HG02840 (cell line): ENCODE results near the gene MFAP1.
A peak's percentile ranks its signal among the peaks of the same experiment; 100 is the strongest.
"Not testable (repeated sequence)": the region's sequence is repeated elsewhere in the genome, so short reads cannot be mapped to it uniquely, and the experiment has no call there.

Experiments
- ATAC-seq: cut with Tn5 transposase; IDR thresholded peaks from one replicate; pipeline ENCODE4 v1.9.1; 2021; ENCODE audit warnings: mild to moderate bottlenecking, moderate library complexity, moderate number of reproducible peaks; ENCODE audit not compliant: unreplicated experiment, low FRiP score

The MFAP1 gene

DNA sequence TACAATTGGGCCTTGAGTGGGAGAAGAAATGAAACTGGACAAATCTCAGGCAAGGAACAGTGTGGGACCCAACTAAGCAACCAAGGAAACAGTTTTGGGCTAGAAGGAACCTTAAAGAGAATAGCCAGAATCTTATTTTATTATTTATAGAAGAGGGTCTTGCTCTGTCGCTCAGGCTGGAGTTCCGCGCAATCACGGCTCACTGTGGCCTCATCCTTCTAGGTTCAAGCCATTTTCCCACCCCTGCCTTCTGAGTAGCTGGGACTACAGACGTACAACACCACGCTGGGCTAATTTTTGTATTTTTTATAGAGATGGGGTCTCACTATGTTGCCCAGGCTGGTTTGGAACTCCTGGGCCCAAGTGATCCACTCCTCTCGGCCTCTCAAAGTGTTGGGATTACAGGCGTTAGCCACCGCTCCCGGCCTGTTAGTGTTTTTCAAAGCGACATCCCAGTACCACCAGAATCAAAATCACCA, 1.6 kb upstream of the MFAP1 start:
- ATAC-seq: no peak

- not testable (repeated sequence) for ATAC-seq
These were observed 815 bp upstream of the MFAP1 start for GRCh38 chr15:43825305-43825704.

DNA sequence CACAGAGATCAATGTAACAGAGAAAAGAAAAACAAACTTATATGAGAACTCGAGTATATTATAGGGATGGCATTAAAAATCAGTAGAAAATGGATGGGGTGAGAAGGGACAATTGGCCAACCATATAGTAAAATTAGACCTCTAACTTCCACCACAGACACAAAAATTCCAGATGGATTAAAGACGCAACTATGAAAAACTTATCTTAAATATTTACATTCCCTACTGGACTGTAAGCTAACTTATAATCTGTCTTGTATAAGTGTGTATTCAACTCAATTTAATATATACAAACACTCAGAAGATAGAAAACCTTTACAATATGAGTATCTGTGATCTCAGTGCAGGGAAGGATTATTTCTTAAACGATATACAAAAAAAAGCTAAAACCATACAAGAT, 3.0 kb downstream of the MFAP1 start:
- ATAC-seq: no peak

- ATAC-seq: not testable (repeated sequence)
These were observed 9.4 kb downstream of the MFAP1 start for GRCh38 chr15:43815064-43815463.

GRCh38 chr15:43808960-43809678, 15.4 kb downstream of the MFAP1 start:
- ATAC-seq: no peak

- ATAC-seq: no peak
These were observed 16.0 kb downstream of the MFAP1 start for GRCh38 chr15:43808435-43808950.

DNA sequence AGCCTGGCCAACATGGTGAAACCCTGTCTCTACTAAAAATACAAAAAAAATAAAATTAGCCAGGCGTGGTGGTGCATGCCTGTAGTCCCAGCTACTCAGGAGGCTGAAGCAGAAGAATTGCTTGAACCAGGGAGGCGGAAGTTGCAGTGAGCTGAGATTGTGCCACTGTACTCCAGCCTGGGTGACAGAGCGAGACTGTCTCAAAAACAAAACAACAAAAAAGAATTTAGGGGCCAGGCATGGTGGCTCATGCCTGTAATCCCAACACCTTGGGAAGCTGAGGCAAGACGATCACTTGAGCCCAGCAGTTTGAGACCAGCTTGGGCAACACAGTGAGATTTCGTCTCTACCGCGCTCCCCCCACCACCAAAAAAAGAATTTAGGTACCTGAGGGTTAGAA, 21.8 kb downstream of the MFAP1 start:
- ATAC-seq: not testable (repeated sequence)

DNA sequence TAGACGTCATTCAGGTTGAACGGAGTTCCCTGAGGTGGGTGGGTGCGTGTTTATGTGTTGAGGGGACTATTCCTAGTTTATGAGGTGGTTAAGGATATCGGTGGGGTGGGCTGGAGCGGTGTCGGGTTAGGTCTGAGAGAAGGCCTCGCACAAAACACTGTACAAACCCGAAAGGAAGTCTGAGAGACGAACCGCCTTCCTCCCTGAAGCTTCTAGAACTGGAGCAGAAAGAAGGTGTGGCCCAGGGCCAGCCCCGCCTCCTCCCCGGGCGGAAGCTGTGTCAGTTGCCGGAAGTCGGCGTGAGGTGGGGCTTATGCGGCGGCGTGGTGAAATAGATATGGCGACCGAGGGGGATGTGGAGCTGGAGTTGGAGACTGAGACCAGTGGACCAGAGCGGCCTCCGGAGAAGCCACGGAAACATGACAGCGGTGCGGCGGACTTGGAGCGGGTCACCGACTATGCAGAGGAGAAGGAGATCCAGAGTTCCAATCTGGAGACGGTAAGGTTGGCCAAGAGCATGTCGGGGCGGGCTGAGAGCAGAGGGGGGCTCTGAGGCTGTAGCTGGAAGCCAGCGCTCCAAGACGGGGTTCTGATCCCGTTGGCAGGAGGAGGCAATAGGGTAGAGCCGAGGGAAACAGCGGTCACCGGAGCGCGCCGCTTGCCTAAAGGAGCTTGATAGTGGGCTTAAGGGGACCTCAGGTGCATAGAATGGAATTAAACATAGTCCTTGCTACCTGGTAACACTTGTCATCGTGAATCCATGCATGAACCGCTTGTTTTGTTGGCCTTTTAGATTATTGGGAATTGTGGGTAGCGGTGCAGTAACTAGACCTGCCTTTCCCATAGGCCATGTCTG, 24.0 kb downstream of the MFAP1 start, which contains the start of gene HYPK:
HYPK (plus strand) TSS at position 314 of the 856 bp plus-strand sequence; CDS start at position 338, 24 bp downstream.
- peak; percentile 77 for ATAC-seq

- no peak for ATAC-seq
These were observed 24.6 kb downstream of the MFAP1 start, which contains the start of gene SERINC4 for GRCh38 chr15:43799945-43800285. Gene SERINC4, minus strand, starts transcription at chr15:43800220. Its CDS starts 234 bp downstream, at chr15:43799986.

DNA sequence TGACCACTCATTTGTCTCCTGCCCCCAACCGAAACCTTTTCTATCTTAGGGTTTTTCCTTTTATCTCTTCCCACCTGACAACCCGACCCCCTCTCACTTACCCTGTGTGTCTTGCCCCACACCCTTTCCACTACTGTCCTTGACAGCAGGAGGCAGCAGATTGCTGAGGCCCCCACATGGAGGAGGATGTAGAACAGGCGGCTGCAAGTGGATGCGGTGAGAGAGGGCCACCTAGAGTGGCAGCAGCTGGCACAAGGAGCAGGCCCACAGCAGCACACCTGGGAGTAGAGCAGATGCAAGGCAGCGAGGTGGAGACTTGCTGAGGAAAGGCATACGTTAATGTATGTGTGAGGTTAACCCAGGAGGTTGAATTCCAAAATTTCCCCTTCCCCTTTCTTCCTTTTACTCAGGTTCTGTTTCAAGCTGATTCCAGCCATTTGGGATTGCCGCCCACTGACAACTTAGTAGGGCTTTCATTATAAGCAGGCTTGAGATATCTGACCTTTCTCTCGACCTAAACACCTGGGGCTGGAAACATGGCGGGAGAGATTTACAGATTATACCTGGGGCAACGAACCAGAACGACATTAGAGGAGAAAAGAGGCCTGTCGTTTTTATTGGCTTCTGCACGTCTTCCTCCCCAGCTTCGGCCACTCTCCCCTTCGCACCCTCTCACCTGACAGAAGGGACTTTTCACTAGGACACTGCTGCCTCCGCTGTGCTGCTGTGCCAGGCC, 25.1 kb downstream of the MFAP1 start:
- no peak for ATAC-seq

- ATAC-seq: no peak
These were observed 27.9 kb downstream of the MFAP1 start for GRCh38 chr15:43796566-43796965.

DNA sequence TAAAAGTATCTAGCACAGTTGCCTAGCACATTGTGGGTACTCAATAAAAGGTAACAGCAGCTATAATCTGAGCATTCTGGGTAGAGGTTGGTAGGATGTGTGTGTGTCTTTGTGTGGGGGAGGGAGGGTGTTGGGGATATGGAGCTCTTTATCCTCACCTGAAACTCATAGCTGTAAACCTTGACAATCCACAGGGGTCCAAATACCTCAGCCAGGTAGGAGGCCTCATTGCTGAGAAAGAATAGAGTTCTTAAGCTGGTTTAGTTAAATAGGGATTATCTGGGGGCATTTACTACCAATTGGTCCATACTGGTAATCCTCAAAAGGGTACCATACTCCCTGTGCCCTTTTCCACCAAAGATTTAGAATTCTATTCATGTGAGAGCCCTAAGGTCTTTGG, 28.5 kb downstream of the MFAP1 start:
- ATAC-seq: no peak

GRCh38 chr15:43795197-43795596, 29.3 kb downstream of the MFAP1 start:
- no peak for ATAC-seq

GRCh38 chr15:43794269-43795037, 30.0 kb downstream of the MFAP1 start:
- ATAC-seq: no peak

- no peak for ATAC-seq
These were observed 30.8 kb downstream of the MFAP1 start for GRCh38 chr15:43793647-43794046.

GRCh38 chr15:43792761-43793476, 31.6 kb downstream of the MFAP1 start:
- ATAC-seq: no peak

DNA sequence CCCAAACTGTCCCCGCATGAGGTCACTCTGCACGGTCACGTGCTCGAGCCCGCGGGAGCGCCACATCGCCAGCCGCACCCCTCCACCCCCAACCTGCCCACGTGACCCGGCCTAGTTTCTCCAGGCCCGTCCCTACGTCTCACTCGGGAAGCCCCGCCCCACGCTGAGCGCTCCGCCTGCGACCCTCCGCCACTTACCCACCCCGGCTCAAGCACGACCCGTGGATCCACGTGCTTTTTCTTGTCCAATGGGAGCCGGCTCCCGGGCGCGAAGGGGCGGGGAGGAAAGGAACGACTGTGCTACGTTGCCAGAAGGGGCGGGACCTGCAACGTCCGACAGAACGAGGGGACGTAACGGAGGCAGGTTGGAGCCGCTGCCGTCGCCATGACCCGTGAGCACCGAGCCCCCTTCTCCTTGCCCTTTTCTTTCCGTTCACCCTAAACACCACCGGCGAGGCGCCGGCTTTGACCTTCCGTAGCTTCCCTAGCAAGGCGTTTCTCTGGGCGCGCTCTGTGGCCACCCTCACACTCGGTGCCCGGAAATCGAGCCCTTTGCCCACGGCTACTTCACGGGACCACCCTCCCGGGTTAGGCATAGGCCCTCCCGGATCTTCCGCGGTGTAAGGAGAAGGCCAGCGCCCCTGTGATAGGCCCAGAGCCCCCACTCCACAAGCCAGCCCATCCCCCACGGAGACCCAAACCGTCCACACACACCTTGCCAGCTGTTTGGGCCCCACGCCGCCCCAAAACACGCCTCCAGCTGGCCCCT, 32.3 kb downstream of the MFAP1 start, which contains the start of gene SERF2:
SERF2 (plus strand) TSS at position 328 of the 768 bp plus-strand sequence; CDS start at position 385, 57 bp downstream.
- ATAC-seq: peak; percentile 81

DNA sequence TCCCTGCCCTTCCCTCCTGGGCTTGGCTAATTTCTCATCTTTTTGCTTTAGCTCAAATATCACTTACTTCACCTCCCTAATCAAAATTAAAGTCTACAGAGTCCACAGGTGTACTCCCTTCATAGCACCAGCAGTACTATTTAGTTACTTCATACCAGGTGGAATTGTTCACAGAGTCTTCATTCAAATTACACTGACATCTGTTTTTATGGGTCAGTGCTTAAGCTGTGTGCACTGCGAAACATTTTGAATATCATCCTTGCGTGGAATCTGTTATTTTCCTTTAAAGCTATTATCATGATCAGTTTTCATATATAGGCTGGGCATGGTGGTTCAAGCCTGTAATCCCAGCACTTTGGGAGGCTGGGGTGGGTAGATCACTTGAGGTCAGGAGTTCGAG, 35.1 kb downstream of the MFAP1 start:
- no peak for ATAC-seq
